ENCODE results near the gene TRIM26. TPM values are rescaled to one million over a fixed set of nuclear protein-coding genes. Genes with fewer than 3 reads are reported as not detected.
A peak's percentile ranks its signal among the peaks of the same experiment; 100 is the strongest.

TRIM26 gene
- polyA plus RNA-seq, 4 donors: 47.7 to 57.6 (median 52.8) TPM

DNA sequence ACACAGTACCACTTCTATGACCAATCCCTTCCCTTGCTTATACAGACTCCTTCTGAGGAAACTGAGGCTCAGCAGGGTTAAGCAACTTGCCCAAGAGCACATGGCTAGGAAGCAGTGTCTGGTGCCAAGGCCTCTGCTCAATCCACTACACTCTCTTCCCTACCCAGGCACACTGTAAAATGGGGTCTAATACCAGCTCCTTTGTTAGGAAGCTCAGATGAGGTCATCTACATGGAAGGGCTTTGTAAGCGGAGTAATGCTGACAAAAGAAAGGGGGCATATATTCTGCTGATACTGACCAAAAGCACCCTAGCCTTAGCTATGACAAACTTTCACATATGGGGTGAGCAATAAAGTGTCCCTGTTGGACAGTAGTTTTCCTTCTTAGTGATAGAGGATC is 9.1 kb downstream of the TRIM26 start:
- WGBS, 3 donors: 97 to 100% (median 97%) methylated on average over 1 of the region's 1 CpG
- H3K4me1 ChIP-seq (ENCODE audit: control insufficient read depth in 3 of 3, insufficient read depth in 2 of 3, low read depth in 1 of 3, low read length in 2 of 3): peaks cover 15 to 59% (median 17%) of the 10 kb centered on the region in 3 donors

DNA sequence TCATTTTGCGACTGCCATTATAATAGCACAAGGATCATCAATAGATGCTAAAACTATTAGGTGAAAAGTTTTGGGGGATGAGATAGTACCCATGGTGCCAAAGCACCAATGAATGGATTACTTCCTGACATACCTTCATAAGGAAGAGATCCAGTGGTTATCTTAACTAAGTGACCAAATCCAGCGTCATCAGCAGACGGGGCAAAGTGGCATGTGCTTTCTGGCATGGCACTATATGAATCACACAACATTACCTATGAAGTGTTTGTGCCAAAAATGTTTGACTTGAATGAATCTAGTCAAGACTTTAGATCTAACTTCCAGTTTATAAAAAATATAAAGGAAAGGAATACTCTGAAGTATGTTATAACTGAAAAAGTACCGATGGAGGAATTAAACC is 10.8 kb downstream of the TRIM26 start:
- DNase-seq (peak in 1 of 2 donors; percentile 76), FAIRE-seq (no peak)
- peaks cover 3 to 43% (median 8%) of the 10 kb centered on the region in 3 donors for H3K4me1 ChIP-seq (ENCODE audit: control insufficient read depth in 3 of 3, insufficient read depth in 2 of 3, low read depth in 1 of 3, low read length in 2 of 3)
- 54 to 77% (median 73%) methylated on average over 4 of the region's 4 CpGs for WGBS, 3 donors
- H3K9me3 ChIP-seq (ENCODE audit: control insufficient read depth in 2 of 2, insufficient read depth in 1 of 2, low read depth in 1 of 2, low read length in 1 of 2): no peaks in the 10 kb centered on the region
- no peak overlapping the region for H3K27ac ChIP-seq (ENCODE audit: low read depth in 1 of 3, low read length in 2 of 3)
- H3K4me3 ChIP-seq (ENCODE audit: low read depth in 1 of 3, low read length in 3 of 3): no peak overlapping the region
- H3K27me3 ChIP-seq (ENCODE audit: control insufficient read depth in 3 of 3, insufficient read depth in 3 of 3, low read length in 3 of 3): no peaks in the 10 kb centered on the region
- H3K36me3 ChIP-seq (ENCODE audit: control insufficient read depth in 3 of 3, insufficient read depth in 2 of 3, low read depth in 1 of 3, low read length in 3 of 3): peaks cover 10 to 41% (median 24%) of the 10 kb centered on the region in 3 donors

More for the DNA sequence above, 9.1 kb downstream of the TRIM26 start:
- no peak for FAIRE-seq
- no peaks in the 10 kb centered on the region for H3K27me3 ChIP-seq (ENCODE audit: control insufficient read depth in 3 of 3, insufficient read depth in 3 of 3, low read length in 3 of 3)
- H3K4me3 ChIP-seq (ENCODE audit: low read depth in 1 of 3, low read length in 3 of 3): no peak overlapping the region
- H3K36me3 ChIP-seq (ENCODE audit: control insufficient read depth in 3 of 3, insufficient read depth in 2 of 3, low read depth in 1 of 3, low read length in 3 of 3): peaks cover 0 to 26% (median 10%) of the 10 kb centered on the region in 3 donors
- H3K27ac ChIP-seq (ENCODE audit: low read depth in 1 of 3, low read length in 2 of 3): no peak overlapping the region
- no peak for DNase-seq
- no peaks in the 10 kb centered on the region for H3K9me3 ChIP-seq (ENCODE audit: control insufficient read depth in 2 of 2, insufficient read depth in 1 of 2, low read depth in 1 of 2, low read length in 1 of 2)

- Histone ChIP-seq H3K4me3 (ENCODE audit: low read depth in 1 of 3, low read length in 3 of 3) (no peak overlapping the region), H3K9me3 (ENCODE audit: control insufficient read depth in 2 of 2, insufficient read depth in 1 of 2, low read depth in 1 of 2, low read length in 1 of 2) (no peaks in the 10 kb centered on the region), H3K36me3 (ENCODE audit: control insufficient read depth in 3 of 3, insufficient read depth in 2 of 3, low read depth in 1 of 3, low read length in 3 of 3) (peaks cover 18 to 51% (median 34%) of the 10 kb centered on the region in 3 donors), H3K27me3 (ENCODE audit: control insufficient read depth in 3 of 3, insufficient read depth in 3 of 3, low read length in 3 of 3) (no peaks in the 10 kb centered on the region), H3K4me1 (ENCODE audit: control insufficient read depth in 3 of 3, insufficient read depth in 2 of 3, low read depth in 1 of 3, low read length in 2 of 3) (peaks cover 0 to 26% (median 8%) of the 10 kb centered on the region in 3 donors), H3K27ac (ENCODE audit: low read depth in 1 of 3, low read length in 2 of 3) (peak overlapping the region; percentile 73 to 77 (median 76))
- DNase-seq: peak; percentile 62 to 90
- 39 to 56% (median 43%) methylated on average over 6 of the region's 6 CpGs for WGBS, 3 donors
- no peak for FAIRE-seq
These were observed 12.5 kb downstream of the TRIM26 start for GRCh38 chr6:30200551-30201281.

DNA sequence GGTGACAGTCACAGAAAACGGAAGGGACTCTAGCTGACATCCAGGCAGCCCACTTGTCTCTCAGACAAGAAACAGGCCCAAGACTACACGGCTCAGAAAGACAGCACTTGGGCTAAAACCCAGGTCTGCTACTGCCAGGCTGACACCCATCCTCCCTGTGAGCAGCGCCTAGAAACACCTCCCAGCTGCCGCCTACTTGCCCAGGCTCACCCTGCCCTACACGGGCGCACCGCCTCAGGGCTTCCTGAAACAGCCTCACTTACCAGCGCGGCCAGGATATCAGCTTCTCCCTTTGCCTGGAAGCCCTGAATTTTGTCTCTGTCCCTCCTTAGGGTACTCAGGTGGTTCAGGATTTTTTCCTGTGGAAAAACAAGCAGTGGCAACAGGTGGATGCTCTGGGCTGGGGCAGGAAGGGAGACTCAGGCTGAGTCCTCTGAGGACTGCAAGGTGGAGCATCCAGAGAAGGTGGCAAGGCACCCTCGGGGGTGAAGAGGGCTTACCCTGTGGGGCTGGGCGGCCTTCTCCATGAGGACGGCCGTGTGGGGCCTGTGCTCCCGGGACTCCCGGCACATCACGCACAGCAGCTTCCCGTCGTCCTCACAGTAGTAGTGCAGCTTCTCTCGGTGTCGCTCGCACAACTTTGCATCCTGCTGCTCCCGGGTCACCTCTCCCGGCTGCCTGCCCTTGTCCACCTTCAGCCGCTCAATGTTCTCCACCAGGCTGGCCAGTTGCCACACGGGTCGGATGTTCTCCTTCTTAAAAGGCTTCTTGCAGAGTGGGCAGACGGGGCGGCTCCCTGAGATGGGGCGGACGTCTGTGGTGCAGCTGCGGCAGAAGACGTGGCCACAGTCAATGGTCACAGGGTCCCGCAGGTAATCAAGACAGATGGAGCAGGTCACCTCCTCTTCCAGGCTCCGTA is 14.8 kb downstream of the TRIM26 start:
- Histone ChIP-seq H3K36me3 (ENCODE audit: control insufficient read depth in 3 of 3, insufficient read depth in 2 of 3, low read depth in 1 of 3, low read length in 3 of 3) (peaks cover 24 to 59% (median 34%) of the 10 kb centered on the region in 3 donors), H3K4me1 (ENCODE audit: control insufficient read depth in 3 of 3, insufficient read depth in 2 of 3, low read depth in 1 of 3, low read length in 2 of 3) (peaks cover 0 to 20% (median 4%) of the 10 kb centered on the region in 3 donors), H3K9me3 (ENCODE audit: control insufficient read depth in 2 of 2, insufficient read depth in 1 of 2, low read depth in 1 of 2, low read length in 1 of 2) (no peaks in the 10 kb centered on the region), H3K4me3 (ENCODE audit: low read depth in 1 of 3, low read length in 3 of 3) (no peak overlapping the region), H3K27ac (ENCODE audit: low read depth in 1 of 3, low read length in 2 of 3) (no peak overlapping the region), H3K27me3 (ENCODE audit: control insufficient read depth in 3 of 3, insufficient read depth in 3 of 3, low read length in 3 of 3) (no peaks in the 10 kb centered on the region)
- 92 to 95% (median 93%) methylated on average over 27 to 34 of the region's 34 CpGs for WGBS, 3 donors
- FAIRE-seq: no peak
- no peak for DNase-seq

GRCh38 chr6:30196376-30196775 is 16.8 kb downstream of the TRIM26 start:
- no peaks in the 10 kb centered on the region for H3K9me3 ChIP-seq (ENCODE audit: control insufficient read depth in 2 of 2, insufficient read depth in 1 of 2, low read depth in 1 of 2, low read length in 1 of 2)
- no peaks in the 10 kb centered on the region for H3K27me3 ChIP-seq (ENCODE audit: control insufficient read depth in 3 of 3, insufficient read depth in 3 of 3, low read length in 3 of 3)
- DNase-seq (no peak), FAIRE-seq (no peak)
- H3K4me3 ChIP-seq (ENCODE audit: low read depth in 1 of 3, low read length in 3 of 3): no peak overlapping the region
- peaks cover 31 to 68% (median 45%) of the 10 kb centered on the region in 3 donors for H3K36me3 ChIP-seq (ENCODE audit: control insufficient read depth in 3 of 3, insufficient read depth in 2 of 3, low read depth in 1 of 3, low read length in 3 of 3)
- WGBS, 3 donors: 88 to 94% (median 94%) methylated on average over 12 of the region's 12 CpGs
- H3K4me1 ChIP-seq (ENCODE audit: control insufficient read depth in 3 of 3, insufficient read depth in 2 of 3, low read depth in 1 of 3, low read length in 2 of 3): peaks cover 0 to 13% (median 4%) of the 10 kb centered on the region in 3 donors
- H3K27ac ChIP-seq (ENCODE audit: low read depth in 1 of 3, low read length in 2 of 3): no peak overlapping the region

GRCh38 chr6:30195951-30196350 is 17.3 kb downstream of the TRIM26 start:
- no peak overlapping the region for H3K4me3 ChIP-seq (ENCODE audit: low read depth in 1 of 3, low read length in 3 of 3)
- peaks cover 0 to 9% (median 4%) of the 10 kb centered on the region in 3 donors for H3K4me1 ChIP-seq (ENCODE audit: control insufficient read depth in 3 of 3, insufficient read depth in 2 of 3, low read depth in 1 of 3, low read length in 2 of 3)
- WGBS, 3 donors: 91 to 100% (median 100%) methylated on average over 1 of the region's 1 CpG
- H3K36me3 ChIP-seq (ENCODE audit: control insufficient read depth in 3 of 3, insufficient read depth in 2 of 3, low read depth in 1 of 3, low read length in 3 of 3): peaks cover 32 to 70% (median 46%) of the 10 kb centered on the region in 3 donors
- H3K9me3 ChIP-seq (ENCODE audit: control insufficient read depth in 2 of 2, insufficient read depth in 1 of 2, low read depth in 1 of 2, low read length in 1 of 2): no peaks in the 10 kb centered on the region
- no peaks in the 10 kb centered on the region for H3K27me3 ChIP-seq (ENCODE audit: control insufficient read depth in 3 of 3, insufficient read depth in 3 of 3, low read length in 3 of 3)
- FAIRE-seq: no peak
- DNase-seq: no peak
- H3K27ac ChIP-seq (ENCODE audit: low read depth in 1 of 3, low read length in 2 of 3): no peak overlapping the region

DNA sequence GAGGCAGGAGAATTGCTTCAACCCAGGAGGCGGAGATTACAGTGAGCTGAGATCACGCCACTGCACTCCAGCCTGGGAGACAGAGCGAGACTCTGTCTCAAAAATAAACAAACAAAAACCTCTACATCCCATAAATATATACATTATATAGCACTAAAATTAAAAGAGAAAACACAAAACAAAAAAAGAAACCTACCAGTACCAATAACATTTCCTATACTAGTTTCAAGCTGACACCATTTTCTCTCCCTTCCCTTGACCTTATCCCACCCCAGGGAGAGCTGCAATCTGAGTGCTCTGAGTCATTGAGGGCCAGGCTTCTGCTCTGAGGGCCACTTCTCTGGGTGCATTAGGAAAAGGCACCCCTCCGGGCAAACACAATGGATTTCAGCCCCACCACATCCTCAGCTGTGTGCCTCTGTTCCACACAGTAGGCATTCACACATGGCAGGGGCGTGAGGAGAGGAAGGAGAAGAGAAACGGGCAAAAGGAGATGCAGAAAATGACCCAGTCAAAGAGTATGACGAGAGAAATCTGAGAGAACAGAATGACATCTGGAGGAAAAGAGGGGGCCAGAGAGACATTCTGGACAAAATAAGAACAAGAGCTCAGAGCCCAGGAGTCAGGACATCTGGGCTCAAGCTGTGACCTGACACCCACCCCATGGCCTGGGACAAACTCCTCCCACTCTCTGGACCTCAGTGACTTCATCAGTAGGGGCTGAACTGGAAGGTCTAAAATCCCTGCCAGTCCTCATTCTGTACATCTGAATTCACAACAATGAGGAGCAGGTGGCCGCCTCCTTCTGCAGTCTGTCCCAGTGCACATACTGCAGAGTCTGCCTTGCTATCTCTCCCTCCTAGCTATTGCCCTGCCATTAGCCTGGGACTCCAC is 18.2 kb downstream of the TRIM26 start:
- no peak for FAIRE-seq

More for the DNA sequence above, 18.2 kb downstream of the TRIM26 start:
- Histone ChIP-seq H3K27ac (ENCODE audit: low read depth in 1 of 3, low read length in 2 of 3) (no peak overlapping the region), H3K4me1 (ENCODE audit: control insufficient read depth in 3 of 3, insufficient read depth in 2 of 3, low read depth in 1 of 3, low read length in 2 of 3) (peaks cover 0 to under 1% (median 0%) of the 10 kb centered on the region in 3 donors), H3K36me3 (ENCODE audit: control insufficient read depth in 3 of 3, insufficient read depth in 2 of 3, low read depth in 1 of 3, low read length in 3 of 3) (peaks cover 37 to 75% (median 37%) of the 10 kb centered on the region in 3 donors), H3K27me3 (ENCODE audit: control insufficient read depth in 3 of 3, insufficient read depth in 3 of 3, low read length in 3 of 3) (no peaks in the 10 kb centered on the region), H3K4me3 (ENCODE audit: low read depth in 1 of 3, low read length in 3 of 3) (no peak overlapping the region), H3K9me3 (ENCODE audit: control insufficient read depth in 2 of 2, insufficient read depth in 1 of 2, low read depth in 1 of 2, low read length in 1 of 2) (no peaks in the 10 kb centered on the region)
- 85 to 91% (median 90%) methylated on average over 8 of the region's 8 CpGs for WGBS, 3 donors
- DNase-seq: no peak

Measured in small intestine (tissue), 7 donors.